IgD-negative memory B cell (primary cell): Measurements from ENCODE around the gene ALDH1L1. TPM values are rescaled to one million over a fixed set of nuclear protein-coding genes. Genes with fewer than 3 reads are reported as not detected.
A peak's percentile ranks its signal among the peaks of the same experiment; 100 is the strongest.

ENCODE experiments used
- H3K27ac Mint-ChIP-seq, 3 donors: one replicate each; pipeline ENCODE4 v1.8.0; 2020 to 2022; ENCODE audit warnings: mild to moderate bottlenecking in 3 of 3, mixed read lengths in 3 of 3, moderate library complexity in 1 of 3
- H3K27me3 Mint-ChIP-seq: one replicate; pipeline ENCODE4 v1.8.0; 2021; ENCODE audit warnings: mixed read lengths
- H3K36me3 Mint-ChIP-seq: one replicate; pipeline ENCODE4 v1.8.0; 2020; ENCODE audit warnings: mild to moderate bottlenecking, mixed read lengths
- H3K4me1 Mint-ChIP-seq, 3 donors: one replicate each; pipeline ENCODE4 v1.8.0; 2020 to 2022; ENCODE audit warnings: mixed read lengths in 3 of 3, mild to moderate bottlenecking in 1 of 3
- H3K4me3 Mint-ChIP-seq, 4 donors: one replicate each; pipeline ENCODE4 v1.8.0; 2020 to 2022; ENCODE audit warnings: mild to moderate bottlenecking in 4 of 4, mixed read lengths in 4 of 4, moderate library complexity in 3 of 4
- H3K9me3 Mint-ChIP-seq, 3 donors: one replicate each; pipeline ENCODE4 v1.8.0; 2020 to 2021; ENCODE audit warnings: mixed read lengths in 3 of 3, mild to moderate bottlenecking in 1 of 3
- polyA plus RNA-seq: library from polyadenylated mRNA; unstranded; fragments of 300-500 nt; fragmentation: Illumina TruSeq; gene quantifications from one replicate; pipeline ENCODE4 v1.2.3, GENCODE V29; 2021

Gene ALDH1L1
- polyA plus RNA-seq, 1 donor from 2014 or later: not detected

DNA sequence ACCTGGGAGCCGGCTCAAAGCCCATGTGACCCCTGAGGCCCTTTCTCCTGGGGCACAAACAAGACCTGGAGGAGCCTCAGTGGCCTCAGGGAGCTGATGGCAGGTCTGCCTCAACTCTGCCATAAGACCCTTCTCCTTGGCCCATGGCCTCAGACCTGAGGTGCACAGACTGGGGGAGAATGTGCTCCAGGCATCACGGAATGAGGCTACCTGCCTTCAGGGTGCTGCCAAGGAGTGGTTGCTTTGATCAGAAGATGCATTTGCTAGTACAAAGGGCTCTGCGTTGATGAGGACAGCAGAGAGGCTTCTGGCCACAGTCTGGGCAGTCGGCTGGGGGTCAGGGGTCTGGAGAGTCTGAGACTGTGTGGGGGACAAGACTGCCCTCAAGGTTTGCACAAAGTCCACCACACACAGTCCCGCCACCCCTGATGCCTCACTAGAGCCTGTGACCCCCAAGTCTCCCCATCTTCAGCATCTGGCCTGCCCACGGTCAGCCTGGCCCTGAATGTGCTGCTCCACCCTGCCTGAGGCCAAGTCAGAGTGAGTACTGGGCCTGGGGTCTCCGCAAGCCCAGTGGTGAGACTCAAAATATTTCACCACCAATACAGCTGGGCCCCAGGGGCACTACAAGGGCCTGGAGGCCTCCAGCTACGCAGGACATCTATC, 26.6 kb downstream of the ALDH1L1 start:
- Mint-ChIP-seq H3K27ac (no peak overlapping the region), H3K4me3 (no peak overlapping the region), H3K9me3 (no peaks in the 10 kb centered on the region), H3K36me3 (no peaks in the 10 kb centered on the region), H3K4me1 (peaks cover 0 to 4% (median 0%) of the 10 kb centered on the region in 3 donors), H3K27me3 (peaks cover 13% of the 10 kb centered on the region)

DNA sequence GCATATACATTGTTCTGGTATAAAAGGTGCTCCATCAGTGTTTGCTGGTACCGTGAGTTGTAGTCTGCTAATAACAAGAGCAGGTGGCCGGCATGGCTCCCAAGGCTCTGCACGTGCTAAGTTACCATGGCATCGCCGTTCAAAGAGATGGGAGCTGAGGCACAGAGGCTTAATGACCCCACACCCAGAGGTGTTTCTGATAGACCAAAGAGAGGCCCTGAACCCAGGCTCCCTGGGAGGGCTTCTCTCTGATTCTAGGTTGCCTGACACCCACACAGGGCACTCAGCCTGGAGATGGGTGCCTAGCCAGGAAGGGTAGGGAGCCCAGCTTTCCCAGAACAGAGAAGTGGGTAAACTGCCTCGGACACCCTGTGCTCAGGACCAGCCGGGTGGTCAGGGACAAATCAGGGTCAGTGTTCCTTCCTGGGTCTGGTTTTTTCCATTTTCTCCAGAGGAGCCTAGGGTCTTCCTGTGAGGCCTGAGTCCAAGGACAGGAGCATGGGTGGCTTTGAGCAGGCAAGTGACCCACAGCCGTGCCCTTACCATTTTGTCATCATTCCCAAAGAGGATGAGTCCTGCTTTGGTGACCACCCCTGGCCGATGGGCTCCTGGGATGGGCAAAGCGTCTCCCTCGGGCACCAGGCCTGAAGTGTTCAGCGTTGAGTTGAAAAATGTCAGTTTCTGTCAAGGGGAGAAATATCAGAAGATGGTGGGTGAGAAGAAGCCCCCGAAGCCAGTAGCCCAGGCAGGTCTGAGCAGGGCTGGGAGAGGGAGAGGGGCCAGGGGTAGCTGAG, 27.3 kb downstream of the ALDH1L1 start:
- Mint-ChIP-seq H3K27me3 (peaks cover 9% of the 10 kb centered on the region), H3K4me1 (peaks cover 0 to 4% (median 0%) of the 10 kb centered on the region in 3 donors), H3K4me3 (no peak overlapping the region), H3K9me3 (no peaks in the 10 kb centered on the region), H3K27ac (no peak overlapping the region), H3K36me3 (no peaks in the 10 kb centered on the region)

DNA sequence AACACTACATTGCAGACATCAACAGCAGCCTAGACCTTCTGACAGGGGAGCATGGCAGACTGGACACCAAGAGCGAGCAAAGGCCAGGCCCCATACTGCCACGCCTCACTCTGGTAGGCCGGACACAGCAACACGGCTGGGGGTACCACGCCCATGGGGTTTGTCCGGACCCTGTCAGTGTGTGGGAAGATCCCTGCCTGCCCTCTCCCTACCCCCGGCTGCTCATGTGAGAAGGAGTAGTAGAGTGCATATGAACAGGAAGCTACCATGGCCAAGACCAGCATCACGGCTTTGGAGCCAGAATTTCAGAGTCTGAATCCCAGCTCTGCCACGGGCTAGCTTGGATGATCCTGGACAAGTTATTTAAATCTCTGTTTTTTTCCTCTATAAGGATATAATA, 27.9 kb downstream of the ALDH1L1 start:
- no peak overlapping the region for H3K27ac Mint-ChIP-seq
- H3K9me3 Mint-ChIP-seq: no peaks in the 10 kb centered on the region
- peaks cover 0 to 4% (median 0%) of the 10 kb centered on the region in 3 donors for H3K4me1 Mint-ChIP-seq
- H3K27me3 Mint-ChIP-seq: peaks cover 9% of the 10 kb centered on the region
- no peaks in the 10 kb centered on the region for H3K36me3 Mint-ChIP-seq
- H3K4me3 Mint-ChIP-seq: no peak overlapping the region

- no peaks in the 10 kb centered on the region for H3K9me3 Mint-ChIP-seq
- H3K27ac Mint-ChIP-seq: no peak overlapping the region
- no peaks in the 10 kb centered on the region for H3K36me3 Mint-ChIP-seq
- H3K4me1 Mint-ChIP-seq: peaks cover 0 to 4% (median 0%) of the 10 kb centered on the region in 3 donors
- H3K4me3 Mint-ChIP-seq: no peak overlapping the region
- peaks cover 9% of the 10 kb centered on the region for H3K27me3 Mint-ChIP-seq
Observed at GRCh38 chr3:126151562-126152302, 28.7 kb downstream of the ALDH1L1 start.

DNA sequence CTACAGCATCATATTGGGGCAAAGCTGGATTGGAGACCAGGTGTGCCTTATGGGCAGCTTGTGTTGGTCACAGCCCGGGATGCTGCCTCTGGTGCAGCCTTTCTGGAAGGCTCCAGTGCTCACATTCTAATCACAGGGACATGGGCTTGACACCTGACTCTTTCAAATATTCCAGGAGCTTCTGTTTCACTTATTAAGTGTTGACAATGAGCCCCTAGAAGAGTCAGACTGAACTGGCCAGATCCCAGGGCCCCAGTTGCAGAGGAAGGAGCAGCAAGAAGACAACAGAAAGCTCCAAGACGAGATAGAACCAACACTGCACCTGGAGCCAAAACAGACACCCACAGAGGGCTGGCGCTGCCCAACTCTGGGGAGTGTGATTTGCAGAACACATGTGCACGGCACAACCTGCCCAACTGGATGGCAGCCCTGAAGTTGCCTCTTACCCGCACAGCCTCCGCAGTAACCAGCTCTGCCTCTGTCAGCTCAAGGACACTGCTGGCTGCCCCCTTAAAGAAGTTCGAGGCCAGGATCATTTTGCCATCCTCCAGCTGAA, 30.3 kb downstream of the ALDH1L1 start:
- H3K4me1 Mint-ChIP-seq: peaks cover 0 to 1% (median 0%) of the 10 kb centered on the region in 3 donors
- H3K27me3 Mint-ChIP-seq: peaks cover 6% of the 10 kb centered on the region
- H3K9me3 Mint-ChIP-seq: no peaks in the 10 kb centered on the region
- H3K36me3 Mint-ChIP-seq: no peaks in the 10 kb centered on the region
- no peak overlapping the region for H3K4me3 Mint-ChIP-seq
- no peak overlapping the region for H3K27ac Mint-ChIP-seq

- Mint-ChIP-seq H3K9me3 (no peaks in the 10 kb centered on the region), H3K4me3 (no peak overlapping the region), H3K27me3 (peaks cover 5% of the 10 kb centered on the region), H3K4me1 (peaks cover 0 to 1% (median 0%) of the 10 kb centered on the region in 3 donors), H3K36me3 (no peaks in the 10 kb centered on the region), H3K27ac (no peak overlapping the region)
Observed at GRCh38 chr3:126149256-126149902, 31.0 kb downstream of the ALDH1L1 start.

- Mint-ChIP-seq H3K4me1 (peaks cover 0 to 1% (median 0%) of the 10 kb centered on the region in 3 donors), H3K27me3 (peaks cover 2% of the 10 kb centered on the region), H3K4me3 (no peak overlapping the region), H3K36me3 (no peaks in the 10 kb centered on the region), H3K27ac (no peak overlapping the region), H3K9me3 (no peaks in the 10 kb centered on the region)
Observed at GRCh38 chr3:126147932-126148683, 32.3 kb downstream of the ALDH1L1 start.

DNA sequence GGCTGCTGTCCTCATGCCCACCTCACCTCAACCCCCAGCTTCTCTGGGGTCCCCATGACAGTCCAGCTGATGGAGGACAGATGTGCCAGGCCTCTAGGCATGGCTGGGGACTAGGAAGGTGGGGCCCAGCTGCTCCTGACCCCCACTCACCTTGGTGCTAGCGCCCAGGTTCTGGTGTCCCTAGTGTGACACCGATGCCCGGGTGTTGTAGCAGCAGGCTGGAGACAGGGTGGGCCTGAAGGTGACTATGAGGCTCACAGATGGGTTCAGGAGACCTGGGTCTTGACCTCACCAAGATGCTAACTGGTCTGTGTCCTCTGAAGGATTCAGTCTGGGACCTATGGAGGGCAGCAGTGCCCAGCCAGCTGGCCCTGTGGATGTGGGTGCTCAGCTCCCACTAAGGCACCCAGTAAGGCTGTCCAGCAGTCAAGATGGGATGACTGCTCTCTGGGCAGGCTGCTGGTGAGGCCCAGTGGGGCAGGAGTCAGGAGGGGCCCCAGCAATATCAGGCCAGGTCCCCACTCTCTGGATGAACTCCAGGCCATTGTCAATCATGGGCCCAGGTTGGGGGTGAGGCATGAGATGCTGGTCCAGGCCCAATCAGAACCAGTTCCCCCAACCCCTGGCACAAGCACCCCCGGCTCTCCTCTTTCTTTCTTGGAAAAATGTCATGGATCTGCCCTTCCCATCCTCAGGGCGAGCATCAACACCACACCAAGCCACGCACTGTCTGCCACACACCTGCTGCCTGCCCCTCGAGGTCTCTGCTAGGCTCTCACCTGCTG, 33.0 kb downstream of the ALDH1L1 start:
- H3K27ac Mint-ChIP-seq: no peak overlapping the region
- H3K9me3 Mint-ChIP-seq: no peaks in the 10 kb centered on the region
- H3K4me3 Mint-ChIP-seq: no peak overlapping the region
- H3K27me3 Mint-ChIP-seq: peaks cover 2% of the 10 kb centered on the region
- no peaks in the 10 kb centered on the region for H3K36me3 Mint-ChIP-seq
- H3K4me1 Mint-ChIP-seq: peaks cover 0 to 1% (median 0%) of the 10 kb centered on the region in 3 donors

DNA sequence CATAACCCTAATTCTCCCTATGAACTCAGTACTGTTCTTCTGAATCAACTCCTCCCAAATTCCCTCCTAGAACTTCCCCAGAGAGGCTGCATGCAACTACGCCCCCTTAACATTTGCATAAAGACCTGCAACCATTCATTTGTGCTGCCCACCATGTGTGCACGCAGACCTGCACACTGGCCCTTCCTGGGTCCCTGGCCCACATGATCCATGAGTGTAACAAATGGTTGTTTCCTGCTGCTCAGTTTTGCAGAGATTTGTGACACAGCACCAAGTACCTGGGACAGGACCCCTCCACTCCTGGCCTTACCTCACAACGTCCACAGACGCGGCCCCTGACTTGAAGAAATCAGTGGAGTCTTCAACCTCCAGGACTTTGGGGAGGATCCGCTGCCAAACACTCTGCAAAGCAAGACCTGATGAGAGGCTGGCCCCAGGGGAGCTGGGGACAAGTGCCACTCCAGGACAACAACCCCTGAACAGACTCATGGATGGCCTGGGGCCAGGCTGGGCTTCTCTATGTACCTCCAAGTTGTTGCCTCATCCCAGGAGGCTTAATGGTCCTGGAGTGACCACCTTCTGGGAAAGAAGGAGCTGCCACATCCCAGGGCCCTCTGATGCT, 33.8 kb downstream of the ALDH1L1 start:
- Mint-ChIP-seq H3K27me3 (peaks cover 2% of the 10 kb centered on the region), H3K9me3 (no peaks in the 10 kb centered on the region), H3K27ac (no peak overlapping the region), H3K4me3 (no peak overlapping the region), H3K4me1 (no peaks in the 10 kb centered on the region), H3K36me3 (no peaks in the 10 kb centered on the region)

DNA sequence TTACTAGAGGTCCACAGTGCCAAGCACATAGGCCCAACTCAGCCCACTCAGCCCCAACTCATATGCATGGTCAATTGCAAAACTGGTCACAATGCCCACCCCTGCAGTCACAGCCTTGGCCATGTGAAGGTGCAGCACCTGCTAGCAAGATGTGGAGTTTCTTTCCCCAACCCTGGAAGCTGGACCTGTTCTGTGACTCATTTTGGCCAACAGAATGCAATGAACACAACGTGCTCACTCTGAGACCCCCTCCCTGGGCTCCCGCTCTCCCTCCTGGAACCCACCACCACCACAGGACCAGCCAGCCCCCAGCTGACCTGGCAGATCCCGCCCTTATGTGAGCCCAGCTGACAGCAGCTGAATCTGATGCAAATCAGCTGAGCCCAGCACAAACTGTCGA, 34.4 kb downstream of the ALDH1L1 start:
- H3K27ac Mint-ChIP-seq: no peak overlapping the region
- no peaks in the 10 kb centered on the region for H3K36me3 Mint-ChIP-seq
- H3K9me3 Mint-ChIP-seq: no peaks in the 10 kb centered on the region
- peaks cover 2% of the 10 kb centered on the region for H3K27me3 Mint-ChIP-seq
- H3K4me3 Mint-ChIP-seq: peak overlapping the region in 1 of 4 donors; percentile 1
- no peaks in the 10 kb centered on the region for H3K4me1 Mint-ChIP-seq

DNA sequence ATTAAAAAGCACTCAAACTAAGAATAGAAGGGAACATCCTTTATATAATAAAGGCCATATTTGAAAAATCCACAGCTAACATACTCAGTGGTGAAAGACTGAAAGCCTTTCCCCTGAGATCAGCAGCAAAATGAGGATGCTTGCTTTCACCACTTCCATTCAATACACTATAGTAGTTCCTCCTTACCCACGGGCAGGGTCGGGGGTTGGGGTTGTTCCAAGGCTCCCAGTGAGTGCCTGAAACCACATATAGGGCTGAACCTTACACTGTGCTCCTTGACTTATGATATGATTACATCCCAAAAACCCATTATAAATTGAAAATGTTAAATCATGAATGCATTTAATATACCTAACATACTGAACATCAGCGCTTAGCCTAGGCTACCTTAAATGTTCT, 37.7 kb downstream of the ALDH1L1 start:
- H3K27me3 Mint-ChIP-seq: no peaks in the 10 kb centered on the region
- no peak overlapping the region for H3K4me3 Mint-ChIP-seq
- H3K4me1 Mint-ChIP-seq: no peaks in the 10 kb centered on the region
- no peak overlapping the region for H3K27ac Mint-ChIP-seq
- no peaks in the 10 kb centered on the region for H3K36me3 Mint-ChIP-seq
- peaks cover 0 to 2% (median 0%) of the 10 kb centered on the region in 3 donors for H3K9me3 Mint-ChIP-seq

DNA sequence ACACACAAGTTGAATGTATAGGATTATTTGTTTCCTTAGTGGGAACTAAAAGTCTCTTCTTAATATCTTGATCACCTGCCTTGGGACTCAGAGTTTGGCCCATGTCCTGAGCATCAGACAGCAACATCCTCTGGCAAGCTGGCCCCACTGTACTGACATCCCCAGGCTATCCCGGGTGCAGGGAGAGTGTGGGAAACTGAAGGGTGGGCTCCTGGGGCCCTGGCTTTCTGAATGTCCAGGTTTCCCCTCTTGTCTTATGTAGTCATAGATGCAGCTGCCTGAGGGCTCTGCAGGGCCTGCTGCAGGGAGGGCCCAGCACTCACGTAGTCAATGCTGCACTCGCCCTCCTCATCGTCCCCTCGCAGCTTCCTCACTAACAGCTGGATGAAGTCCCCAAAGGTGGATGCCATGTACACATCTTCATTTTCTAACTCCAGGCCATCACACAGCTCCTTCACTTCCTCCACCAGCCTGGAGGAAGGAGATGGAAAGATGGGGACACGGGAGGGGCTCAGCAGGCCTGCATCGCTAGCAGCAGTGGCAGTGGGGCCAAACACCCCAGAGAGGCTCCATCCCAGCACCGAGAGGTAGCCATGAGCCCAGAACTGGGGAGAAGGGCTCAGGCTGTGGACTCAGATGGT, 42.8 kb downstream of the ALDH1L1 start:
- Mint-ChIP-seq H3K27ac (no peak overlapping the region), H3K9me3 (peaks cover 0 to 2% (median 0%) of the 10 kb centered on the region in 3 donors), H3K36me3 (no peaks in the 10 kb centered on the region), H3K27me3 (peaks cover 10% of the 10 kb centered on the region), H3K4me1 (no peaks in the 10 kb centered on the region), H3K4me3 (no peak overlapping the region)
